ENCODE results near the gene SBF2.

The SBF2 gene

GRCh38 chr11:9797300-9797699, 496.7 kb downstream of the SBF2 start:
- Histone ChIP-seq H3K9me3 (ENCODE audit: insufficient read depth, low read length) (no peaks in the 10 kb centered on the region), H3K27ac (ENCODE audit: low read length) (no peak overlapping the region), H3K79me2 (ENCODE audit: low read length) (no peaks in the 10 kb centered on the region), H3K4me3 (ENCODE audit: low read length) (no peak overlapping the region), H3K9ac (ENCODE audit: low read length) (no peak overlapping the region), H3K27me3 (ENCODE audit: low read depth, low read length) (no peaks in the 10 kb centered on the region), H4K20me1 (ENCODE audit: insufficient read depth, low read length) (no peaks in the 10 kb centered on the region), H3K36me3 (replicated peaks; ENCODE audit: low read depth, low read length) (no peaks in the 10 kb centered on the region), H3K4me1 (ENCODE audit: low read length) (peaks cover 1% of the 10 kb centered on the region; the same call in 1 of the 2 replicates), H3K4me2 (ENCODE audit: low read length) (no peak overlapping the region), H2AFZ (ENCODE audit: low read depth, low read length) (no peak overlapping the region)
- no peak for TF ChIP-seq EZH2phosphoT487 (IDR thresholded peaks at IDR 0.05; ENCODE audit: low read depth)
- TF ChIP-seq, protein P1, sequence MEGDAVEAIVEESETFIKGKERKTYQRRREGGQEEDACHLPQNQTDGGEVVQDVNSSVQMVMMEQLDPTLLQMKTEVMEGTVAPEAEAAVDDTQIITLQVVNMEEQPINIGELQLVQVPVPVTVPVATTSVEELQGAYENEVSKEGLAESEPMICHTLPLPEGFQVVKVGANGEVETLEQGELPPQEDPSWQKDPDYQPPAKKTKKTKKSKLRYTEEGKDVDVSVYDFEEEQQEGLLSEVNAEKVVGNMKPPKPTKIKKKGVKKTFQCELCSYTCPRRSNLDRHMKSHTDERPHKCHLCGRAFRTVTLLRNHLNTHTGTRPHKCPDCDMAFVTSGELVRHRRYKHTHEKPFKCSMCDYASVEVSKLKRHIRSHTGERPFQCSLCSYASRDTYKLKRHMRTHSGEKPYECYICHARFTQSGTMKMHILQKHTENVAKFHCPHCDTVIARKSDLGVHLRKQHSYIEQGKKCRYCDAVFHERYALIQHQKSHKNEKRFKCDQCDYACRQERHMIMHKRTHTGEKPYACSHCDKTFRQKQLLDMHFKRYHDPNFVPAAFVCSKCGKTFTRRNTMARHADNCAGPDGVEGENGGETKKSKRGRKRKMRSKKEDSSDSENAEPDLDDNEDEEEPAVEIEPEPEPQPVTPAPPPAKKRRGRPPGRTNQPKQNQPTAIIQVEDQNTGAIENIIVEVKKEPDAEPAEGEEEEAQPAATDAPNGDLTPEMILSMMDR (IDR thresholded peaks at IDR 0.05; ENCODE audit: low read depth, low read length) = no peak

DNA sequence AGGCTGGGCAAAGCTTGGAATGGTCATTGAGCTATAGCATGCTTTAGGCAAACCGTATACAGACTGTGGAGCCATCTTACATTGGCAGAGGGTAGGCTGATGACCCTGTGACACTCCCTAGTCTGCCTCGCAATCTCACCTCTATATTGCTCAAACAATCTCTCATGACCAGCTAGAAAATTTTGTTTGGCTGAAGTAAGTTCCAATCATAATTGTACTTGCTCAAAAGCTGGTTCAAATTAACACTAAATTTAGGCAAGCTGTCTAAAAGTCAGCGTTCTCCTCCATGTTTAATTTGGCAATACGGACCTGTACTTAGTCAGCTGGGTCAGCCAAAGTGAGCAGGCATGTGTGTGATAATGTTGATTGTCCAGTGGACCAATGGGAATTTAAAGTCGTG, 497.2 kb downstream of the SBF2 start:
- Histone ChIP-seq H3K27me3 (ENCODE audit: low read depth, low read length) (no peaks in the 10 kb centered on the region), H3K4me1 (ENCODE audit: low read length) (no peaks in the 10 kb centered on the region), H3K27ac (ENCODE audit: low read length) (no peak overlapping the region), H3K4me3 (ENCODE audit: low read length) (no peak overlapping the region), H3K36me3 (replicated peaks; ENCODE audit: low read depth, low read length) (no peaks in the 10 kb centered on the region), H3K79me2 (ENCODE audit: low read length) (no peaks in the 10 kb centered on the region), H3K9ac (ENCODE audit: low read length) (no peak overlapping the region), H3K9me3 (ENCODE audit: insufficient read depth, low read length) (no peaks in the 10 kb centered on the region), H4K20me1 (ENCODE audit: insufficient read depth, low read length) (no peaks in the 10 kb centered on the region), H2AFZ (ENCODE audit: low read depth, low read length) (no peak overlapping the region), H3K4me2 (ENCODE audit: low read length) (no peak overlapping the region)
- no peak for TF ChIP-seq EZH2phosphoT487 (IDR thresholded peaks at IDR 0.05; ENCODE audit: low read depth)
- TF ChIP-seq, protein P1 (IDR thresholded peaks at IDR 0.05; ENCODE audit: low read depth, low read length) = no peak

- Histone ChIP-seq H4K20me1 (ENCODE audit: insufficient read depth, low read length) (no peaks in the 10 kb centered on the region), H3K79me2 (ENCODE audit: low read length) (no peaks in the 10 kb centered on the region), H3K9ac (ENCODE audit: low read length) (no peak overlapping the region), H3K4me3 (ENCODE audit: low read length) (no peak overlapping the region), H3K4me2 (ENCODE audit: low read length) (no peak overlapping the region), H3K9me3 (ENCODE audit: insufficient read depth, low read length) (no peaks in the 10 kb centered on the region), H2AFZ (ENCODE audit: low read depth, low read length) (no peak overlapping the region), H3K36me3 (replicated peaks; ENCODE audit: low read depth, low read length) (no peaks in the 10 kb centered on the region), H3K27ac (ENCODE audit: low read length) (no peak overlapping the region), H3K4me1 (ENCODE audit: low read length) (no peaks in the 10 kb centered on the region), H3K27me3 (ENCODE audit: low read depth, low read length) (no peaks in the 10 kb centered on the region)
- TF ChIP-seq, protein P1 (IDR thresholded peaks at IDR 0.05; ENCODE audit: low read depth, low read length) = no peak
- TF ChIP-seq EZH2phosphoT487 (IDR thresholded peaks at IDR 0.05; ENCODE audit: low read depth) = no peak
Measured at GRCh38 chr11:9796266-9796665, 497.8 kb downstream of the SBF2 start.

- H3K36me3 ChIP-seq (replicated peaks; ENCODE audit: low read depth, low read length) = no peaks in the 10 kb centered on the region
- TF ChIP-seq EZH2phosphoT487 (IDR thresholded peaks at IDR 0.05; ENCODE audit: low read depth) = no peak
- TF ChIP-seq, protein P1 (IDR thresholded peaks at IDR 0.05; ENCODE audit: low read depth, low read length) = no peak
- no peak overlapping the region for H3K27ac ChIP-seq (ENCODE audit: low read length)
- no peaks in the 10 kb centered on the region for H3K9me3 ChIP-seq (ENCODE audit: insufficient read depth, low read length)
- H3K79me2 ChIP-seq (ENCODE audit: low read length) = no peaks in the 10 kb centered on the region
- H2AFZ ChIP-seq (ENCODE audit: low read depth, low read length) = no peak overlapping the region
- H3K4me3 ChIP-seq (ENCODE audit: low read length) = no peak overlapping the region
- no peaks in the 10 kb centered on the region for H3K4me1 ChIP-seq (ENCODE audit: low read length)
- H3K9ac ChIP-seq (ENCODE audit: low read length) = no peak overlapping the region
- H4K20me1 ChIP-seq (ENCODE audit: insufficient read depth, low read length) = no peaks in the 10 kb centered on the region
- H3K4me2 ChIP-seq (ENCODE audit: low read length) = no peak overlapping the region
- H3K27me3 ChIP-seq (ENCODE audit: low read depth, low read length) = no peaks in the 10 kb centered on the region
Measured at GRCh38 chr11:9790703-9791102, 503.3 kb downstream of the SBF2 start.
